Vagina (tissue), 2 donors: ENCODE measurements around the gene AHNAK.
A peak's percentile ranks its signal among the peaks of the same experiment; 100 is the strongest.

ENCODE experiments used
- POLR2AphosphoS5 ChIP-seq, 2 donors: sonication (generic); formaldehyde crosslinking; IDR thresholded peaks; one replicate each; pipeline ENCODE4 v1.9.0; 2017; ENCODE audit warnings: antibody characterized with exemption in 2 of 2, mild to moderate bottlenecking in 2 of 2, low read depth in 1 of 2; ENCODE audit not compliant: insufficient read depth in 1 of 2
- TF ChIP-seq, protein P1 (sequence below), 3 experiments: fragments of 450-650 bp in 2 of 3; fragments of 200-600 bp in 1 of 3; sonication (generic) in 1 of 3; IDR thresholded peaks; one replicate each; pipeline ENCODE4 v1.5.1; 2017 to 2019; ENCODE audit warnings: antibody characterized with exemption in 3 of 3, mild to moderate bottlenecking in 2 of 3, moderate library complexity in 2 of 3

GRCh38 chr11:62508336-62509058 lies 38.1 kb downstream of the AHNAK start:
- TF ChIP-seq, protein P1, sequence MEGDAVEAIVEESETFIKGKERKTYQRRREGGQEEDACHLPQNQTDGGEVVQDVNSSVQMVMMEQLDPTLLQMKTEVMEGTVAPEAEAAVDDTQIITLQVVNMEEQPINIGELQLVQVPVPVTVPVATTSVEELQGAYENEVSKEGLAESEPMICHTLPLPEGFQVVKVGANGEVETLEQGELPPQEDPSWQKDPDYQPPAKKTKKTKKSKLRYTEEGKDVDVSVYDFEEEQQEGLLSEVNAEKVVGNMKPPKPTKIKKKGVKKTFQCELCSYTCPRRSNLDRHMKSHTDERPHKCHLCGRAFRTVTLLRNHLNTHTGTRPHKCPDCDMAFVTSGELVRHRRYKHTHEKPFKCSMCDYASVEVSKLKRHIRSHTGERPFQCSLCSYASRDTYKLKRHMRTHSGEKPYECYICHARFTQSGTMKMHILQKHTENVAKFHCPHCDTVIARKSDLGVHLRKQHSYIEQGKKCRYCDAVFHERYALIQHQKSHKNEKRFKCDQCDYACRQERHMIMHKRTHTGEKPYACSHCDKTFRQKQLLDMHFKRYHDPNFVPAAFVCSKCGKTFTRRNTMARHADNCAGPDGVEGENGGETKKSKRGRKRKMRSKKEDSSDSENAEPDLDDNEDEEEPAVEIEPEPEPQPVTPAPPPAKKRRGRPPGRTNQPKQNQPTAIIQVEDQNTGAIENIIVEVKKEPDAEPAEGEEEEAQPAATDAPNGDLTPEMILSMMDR (IDR thresholded peaks at IDR 0.05) = peak in 2 of 3 experiments; percentile 29 to 40
- peak; percentile 79 to 88 for TF ChIP-seq POLR2AphosphoS5 (IDR thresholded peaks at IDR 0.05; ENCODE audit: insufficient read depth in 1 of 2, low read depth in 1 of 2)
